Esophagus squamous epithelium (tissue), 4 donors: ENCODE measurements around the gene KLF5.

Source experiments
- POLR2A ChIP-seq, 4 donors: fragments of 450-650 bp; IDR thresholded peaks; one replicate each; pipeline ENCODE4 v1.6.1; 2017; ENCODE audit warnings: antibody characterized with exemption in 4 of 4, mild to moderate bottlenecking in 4 of 4, moderate library complexity in 3 of 4
- TF ChIP-seq, protein P1 (sequence below), 6 experiments: fragments of 450-650 bp in 4 of 6; fragments of 200-600 bp in 2 of 6; sonication (generic) in 2 of 6; IDR thresholded peaks; one replicate each; pipeline ENCODE4 v1.5.1; 2016 to 2019; ENCODE audit warnings: antibody characterized with exemption in 6 of 6, mild to moderate bottlenecking in 4 of 6, moderate library complexity in 4 of 6

DNA sequence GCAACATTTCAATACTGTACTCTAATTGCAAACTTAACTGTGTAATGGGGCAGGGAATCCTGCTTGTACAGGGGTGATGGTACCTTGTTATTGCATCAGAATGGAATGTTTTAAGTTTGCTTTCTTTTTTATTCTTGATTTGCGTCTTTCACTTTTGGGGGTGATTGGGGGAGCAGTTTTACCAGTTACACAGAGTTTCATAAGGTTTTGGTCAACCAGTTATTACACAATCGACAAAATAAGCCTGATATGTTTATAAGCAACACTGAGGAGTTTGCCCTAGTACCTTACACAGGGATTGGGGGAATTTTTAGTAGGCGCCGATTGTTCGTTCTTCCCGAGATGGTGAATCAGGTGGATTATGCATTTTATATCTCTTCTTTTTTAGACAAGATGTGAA, 2.7 kb downstream of the KLF5 start:
- TF ChIP-seq POLR2A (IDR thresholded peaks at IDR 0.05): no peak
- TF ChIP-seq, protein P1, sequence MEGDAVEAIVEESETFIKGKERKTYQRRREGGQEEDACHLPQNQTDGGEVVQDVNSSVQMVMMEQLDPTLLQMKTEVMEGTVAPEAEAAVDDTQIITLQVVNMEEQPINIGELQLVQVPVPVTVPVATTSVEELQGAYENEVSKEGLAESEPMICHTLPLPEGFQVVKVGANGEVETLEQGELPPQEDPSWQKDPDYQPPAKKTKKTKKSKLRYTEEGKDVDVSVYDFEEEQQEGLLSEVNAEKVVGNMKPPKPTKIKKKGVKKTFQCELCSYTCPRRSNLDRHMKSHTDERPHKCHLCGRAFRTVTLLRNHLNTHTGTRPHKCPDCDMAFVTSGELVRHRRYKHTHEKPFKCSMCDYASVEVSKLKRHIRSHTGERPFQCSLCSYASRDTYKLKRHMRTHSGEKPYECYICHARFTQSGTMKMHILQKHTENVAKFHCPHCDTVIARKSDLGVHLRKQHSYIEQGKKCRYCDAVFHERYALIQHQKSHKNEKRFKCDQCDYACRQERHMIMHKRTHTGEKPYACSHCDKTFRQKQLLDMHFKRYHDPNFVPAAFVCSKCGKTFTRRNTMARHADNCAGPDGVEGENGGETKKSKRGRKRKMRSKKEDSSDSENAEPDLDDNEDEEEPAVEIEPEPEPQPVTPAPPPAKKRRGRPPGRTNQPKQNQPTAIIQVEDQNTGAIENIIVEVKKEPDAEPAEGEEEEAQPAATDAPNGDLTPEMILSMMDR (IDR thresholded peaks at IDR 0.05): no peak
